HepG2 (cell line): ENCODE results near the gene NUDT9. TPM values are rescaled to one million over a fixed set of nuclear protein-coding genes. Genes with fewer than 3 reads are reported as not detected.

Experiments used
- ATAC-seq: fragments of 200-7000 bp; cut with Tn5 transposase; 3 replicates; pipeline ENCODE4 v1.9.1; 2020; ENCODE audit warnings: mild to moderate bottlenecking, moderate library complexity
- BruUV-seq: library from RNA; stranded (reverse); fragments of 400-500 nt; replicated peaks from 2 replicates; lab custom pipeline; 2021; lab: Mats Ljungman, UMichigan
- CTCF ChIA-PET: fragments of 300-600 bp; formaldehyde crosslinking; extraction: SDS; loops from one replicate; lab custom pipeline; 2021; ENCODE audit warnings: low total read pairs, inconsistent platforms, low intra/inter-chr PET ratio; lab: Yijun Ruan, JAX
- POLR2A ChIA-PET: fragments of 350-600 bp; sonication (Branson Sonifier 250); formaldehyde crosslinking; loops from one replicate; lab custom pipeline; 2020; ENCODE audit warnings: antibody characterized with exemption, inconsistent platforms; lab: Yijun Ruan, JAX
- DNase-seq: peaks from one replicate; pipeline ENCODE4 v3.0.0-alpha.2; 2015; ENCODE audit warnings: low spot score
- FAIRE-seq: peaks from 3 replicates; lab custom pipeline; 2011; peaks lifted over from hg19 to GRCh38; lab: Jason Lieb, UNC
- H2AFZ ChIP-seq: one replicate; pipeline ENCODE4 v1.6.1; 2011; ENCODE audit warnings: low read length, inconsistent platforms
- H3K27ac ChIP-seq: fragments of 300-600 bp; 3 replicates; pipeline ENCODE4 v1.8.0; 2011; ENCODE audit warnings: mixed run types, mild to moderate bottlenecking, mixed read lengths, low read length, inconsistent platforms; ENCODE audit not compliant: insufficient read depth; ENCODE audit errors: extremely low read length
- H3K27me3 ChIP-seq, 2 experiments: fragments of 200-600 bp in 1 of 2; 2 replicates in 1 of 2; 3 replicates in 1 of 2; pipeline versions ENCODE4 v1.6.0 to v1.8.0; 2011; ENCODE audit warnings: low read length in 2 of 2, mild to moderate bottlenecking in 2 of 2, moderate library complexity in 2 of 2, inconsistent platforms in 1 of 2; ENCODE audit not compliant: insufficient read depth in 2 of 2, control insufficient read depth in 1 of 2
- H3K36me3 ChIP-seq, 2 experiments: fragments of 200-600 bp in 1 of 2; replicated peaks in 1 of 2; 2 replicates in 1 of 2; 3 replicates in 1 of 2; pipeline versions ENCODE4 v1.5.1 to v1.8.0; 2011; ENCODE audit warnings: low read length in 2 of 2, inconsistent platforms in 1 of 2; ENCODE audit not compliant: insufficient read depth in 2 of 2, control insufficient read depth in 1 of 2
- H3K4me1 ChIP-seq: 2 replicates; pipeline ENCODE4 v1.5.1; 2012; ENCODE audit warnings: low read length, inconsistent platforms; ENCODE audit not compliant: insufficient read depth
- H3K4me2 ChIP-seq: 2 replicates; pipeline ENCODE4 v1.6.0; 2011; ENCODE audit warnings: low read depth, low read length, inconsistent platforms
- H3K4me3 ChIP-seq, 3 experiments: fragments of 200-600 bp in 1 of 3; sonication (generic), shearing (Covaris generic) in 1 of 3; replicated peaks in 1 of 3; 2 replicates each; pipeline ENCODE4 v1.5.1; 2011 to 2016; ENCODE audit warnings: low read length in 3 of 3, inconsistent platforms in 2 of 3, low read depth in 2 of 3, mild to moderate bottlenecking in 2 of 3, control low read depth in 1 of 3, mixed read lengths in 1 of 3; ENCODE audit not compliant: insufficient read depth in 1 of 3
- H3K79me2 ChIP-seq: one replicate; pipeline ENCODE4 v1.6.1; 2011; ENCODE audit warnings: low read length, inconsistent platforms; ENCODE audit not compliant: insufficient read depth
- H3K9ac ChIP-seq: 2 replicates; pipeline ENCODE4 v1.6.0; 2011; ENCODE audit warnings: mild to moderate bottlenecking, low read depth, low read length, inconsistent platforms; ENCODE audit not compliant: insufficient read depth
- H3K9me3 ChIP-seq: 2 replicates; pipeline ENCODE4 v1.5.1; 2012; ENCODE audit warnings: mild to moderate bottlenecking, low read length
- H4K20me1 ChIP-seq: 2 replicates; pipeline ENCODE4 v1.6.0; 2011; ENCODE audit warnings: inconsistent platforms, mild to moderate bottlenecking, low read length, moderate library complexity; ENCODE audit not compliant: insufficient read depth
- ARID4A ChIP-seq: sonication (generic); formaldehyde crosslinking; IDR thresholded peaks from 2 replicates; pipeline ENCODE4 v1.5.0; 2020; ENCODE audit warnings: mild to moderate bottlenecking, missing genetic modification reagents, borderline replicate concordance
- HMGA1 ChIP-seq: sonication (generic); formaldehyde crosslinking; conservative IDR thresholded peaks from 2 replicates; pipeline ENCODE4 v1.4.0; 2020; ENCODE audit warnings: missing genetic modification reagents
- SOX6 ChIP-seq, 2 experiments: fragments of 450-650 bp in 1 of 2; sonication (generic) in 1 of 2; formaldehyde crosslinking in 1 of 2; IDR thresholded peaks; 2 replicates each; pipeline versions ENCODE4 v1.4.0 to v1.6.1; 2017 to 2020; ENCODE audit warnings: antibody characterized with exemption in 1 of 2, mild to moderate bottlenecking in 1 of 2, missing genetic modification reagents in 1 of 2
- TFDP1 ChIP-seq: IDR thresholded peaks from 2 replicates; pipeline ENCODE4 v1.6.1; 2016; ENCODE audit warnings: missing compliant biosample characterization, missing genetic modification reagents, borderline replicate concordance
- ZNF263 ChIP-seq: sonication (generic); formaldehyde crosslinking; IDR thresholded peaks from 2 replicates; pipeline ENCODE4 v1.4.0; 2020; ENCODE audit warnings: missing genetic modification reagents
- ZNF496 ChIP-seq: sonication (generic); formaldehyde crosslinking; IDR thresholded peaks from 2 replicates; pipeline ENCODE4 v1.8.1; 2023; ENCODE audit warnings: mild to moderate bottlenecking, moderate library complexity, missing genetic modification reagents; ENCODE audit not compliant: insufficient replicate concordance
- ZNF644 ChIP-seq: IDR thresholded peaks from 2 replicates; pipeline ENCODE4 v1.6.1; 2016; ENCODE audit warnings: low read depth
- WGBS: methylation state at CpG from one replicate; pipeline ENCODE4 v1.1.6; 2017; ENCODE audit warnings: low lambda C conversion rate; 5-methylcytosine and 5-hydroxymethylcytosine counted together
- in situ Hi-C: cut with HindIII; loops from 2 replicates; pipeline ENCODE4 v1.10.0; 2017; ENCODE audit warnings: low pct_unique_long_range_greater_than_20kb; ENCODE audit not compliant: extremely low pct_ligation_motif_present
- intact Hi-C: fragments of 100-400 bp; cut with micrococcal nuclease; formaldehyde crosslinking; loops from one replicate; pipeline ENCODE4 v1.10.0; 2022; ENCODE audit not compliant: unreplicated experiment
- polyA plus RNA-seq, 8 experiments: library from polyadenylated mRNA; depleted of rRNA in 3 of 8; stranded (reverse) in 7 of 8; unstranded in 1 of 8; fragments of >200 nt; fragmentation: Illumina TruSeq in 4 of 8; extraction: Trizol in 4 of 8; gene quantifications; 2 replicates each; pipeline versions ENCODE4 v1.2.1 to v1.2.3, GENCODE V29; 2011 to 2016; ENCODE audit warnings: low read depth in 4 of 8, missing spikeins in 1 of 8, mixed read lengths in 1 of 8; ENCODE audit not compliant: insufficient read depth in 1 of 8
- total RNA-seq, 5 experiments: library from RNA; depleted of rRNA; stranded (reverse); fragments of >200 nt; fragmentation: Illumina TruSeq; extraction: Trizol; gene quantifications; 2 replicates each; pipeline ENCODE4 v1.2.3, GENCODE V29; 2016; ENCODE audit warnings: low read depth in 1 of 5

The NUDT9 gene
- total and polyA plus RNA-seq, 2 of the 13 experiments (the other 11 are each of a cell fraction or from before 2014, with no cell fraction given) = 10.4 to 12.3 TPM

- in situ Hi-C loops = no loop called here
- 52% methylated on average over 1 of the region's 1 CpG for WGBS
- Histone ChIP-seq H3K4me1 (peaks cover 45% of the 10 kb centered on the region), H3K4me3 (no peak overlapping the region), H2AFZ (no peak overlapping the region), H4K20me1 (0 out of 2 replicates have a peak, but pooled peaks cover 2% of the 10 kb centered on the region), H3K79me2 (peaks cover 61% of the 10 kb centered on the region), H3K27ac (no peak overlapping the region), H3K9me3 (no peaks in the 10 kb centered on the region), H3K36me3 (no peaks in the 10 kb centered on the region), H3K27me3 (no peaks in the 10 kb centered on the region), H3K9ac (no peak overlapping the region), H3K4me2 (peak overlapping the region; percentile 44)
- intact Hi-C loops = loop anchor here (10.0 kb wide), 1 partner anchor 53 kb away; no protein-coding TSS in a partner anchor
- TF ChIP-seq SOX6 (IDR thresholded peaks at IDR 0.05) = no peak
- no peak for TF ChIP-seq SOX6 (CRISPR knock-in tag; IDR thresholded peaks at IDR 0.05)
- no peak for TF ChIP-seq ARID4A (CRISPR knock-in tag)
- TF ChIP-seq ZNF496 = no peak
- TF ChIP-seq TFDP1 (CRISPR knock-in tag) = no peak
- TF ChIP-seq HMGA1 (CRISPR knock-in tag) = no peak
- TF ChIP-seq ZNF644 (CRISPR knock-in tag) = no peak
- TF ChIP-seq ZNF263 (CRISPR knock-in tag) = no peak
- CTCF ChIA-PET = no interaction called here
- DNase-seq (no peak), FAIRE-seq (no peak), ATAC-seq (no peak)
- POLR2A ChIA-PET = interaction anchor here (9.6 kb wide), 1 partner anchor 38 kb away, joined by 172 read pairs; the partner anchor contains the start of gene HSD17B11
- BruUV-seq = no TSS peak
Measured at GRCh38 chr4:87427518-87427868, 5.1 kb downstream of the NUDT9 start.
